ENCODE measurements around the gene SYTL1.
A peak's percentile ranks its signal among the peaks of the same experiment; 100 is the strongest.

The SYTL1 gene

GRCh38 chr1:27402349-27402754, 60.5 kb downstream of the SYTL1 start:
- peak; percentile 63 for DNase-seq (ENCODE audit: low read depth)
- no peak overlapping the region for H3K4me3 ChIP-seq (ENCODE audit: control insufficient read depth, low read depth, low read length)
- peak; percentile 51 for TF ChIP-seq CTCF (conservative IDR thresholded peaks at IDR 0.05; ENCODE audit: control insufficient read depth, insufficient read depth, low read depth, low read length)

- DNase-seq (ENCODE audit: low read depth): peak; percentile 82
- H3K4me3 ChIP-seq (ENCODE audit: control insufficient read depth, low read depth, low read length): no peak overlapping the region
These were observed 61.4 kb downstream of the SYTL1 start for GRCh38 chr1:27403065-27403726.

More at GRCh38 chr1:27403065-27403726, 61.4 kb downstream of the SYTL1 start:
- TF ChIP-seq CTCF (conservative IDR thresholded peaks at IDR 0.05; ENCODE audit: control insufficient read depth, insufficient read depth, low read depth, low read length): peak; percentile 33

All from fibroblast of mammary gland (primary cell).